ENCODE measurements around the gene ERO1A. TPM values are rescaled to one million over a fixed set of nuclear protein-coding genes. Genes with fewer than 3 reads are reported as not detected.
A peak's percentile ranks its signal among the peaks of the same experiment; 100 is the strongest.

The ERO1A gene
- total and polyA plus RNA-seq, 2 donors (not counting 1 experiment from before 2014, with no cell fraction given), result 12.2 to 29.7 TPM

DNA sequence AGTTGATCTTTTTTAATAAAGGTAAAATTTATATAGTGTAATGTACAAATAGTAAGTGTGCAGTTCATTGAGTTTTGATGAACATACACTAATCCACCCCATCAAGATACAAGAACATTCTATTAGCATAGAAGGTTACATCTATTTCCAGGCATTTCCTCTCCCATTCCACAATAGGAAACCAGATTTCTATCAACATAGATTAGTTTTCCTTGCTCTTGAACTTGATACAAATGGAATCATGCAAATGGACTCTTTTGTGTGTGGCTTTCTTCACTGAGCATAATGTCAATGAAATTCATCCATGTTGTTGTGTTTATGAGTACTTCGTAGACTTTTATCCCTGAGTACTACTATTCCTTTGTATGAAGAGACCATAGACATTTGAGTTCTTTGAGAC lies 45.4 kb upstream of the ERO1A start:
- H3K27ac ChIP-seq (ENCODE audit: low read length in 2 of 2), result no peak overlapping the region
- H3K9ac ChIP-seq (ENCODE audit: low read length), result no peak overlapping the region
- peaks cover 97% of the 10 kb centered on the region for H3K79me2 ChIP-seq (ENCODE audit: control insufficient read depth, insufficient read depth, low read length)
- H3K27ac Mint-ChIP-seq, result peak overlapping the region; percentile 32
- H3K9me3 Mint-ChIP-seq (ENCODE audit: insufficient read depth), result no peaks in the 10 kb centered on the region
- no peaks in the 10 kb centered on the region for H3K27me3 ChIP-seq (replicated peaks in 1 of 4; ENCODE audit: control extremely low read depth in 1 of 4, control insufficient read depth in 3 of 4, insufficient read depth in 4 of 4, low read length in 3 of 4)
- intact Hi-C loops (cut with micrococcal nuclease), result no loop called here
- no peak overlapping the region for H3K4me3 Mint-ChIP-seq
- no peak overlapping the region for H3K4me2 ChIP-seq (replicated peaks; ENCODE audit: low read depth, low read length, poor library complexity, severe bottlenecking)
- H3K27me3 Mint-ChIP-seq, result no peaks in the 10 kb centered on the region
- ATAC-seq (ENCODE audit: low read depth) (no peak), DNase-seq (no peak)
- no CpG with 5 or more reads among the region's 1 CpG for WGBS (ENCODE audit: insufficient coverage)
- TF ChIP-seq, protein P1, sequence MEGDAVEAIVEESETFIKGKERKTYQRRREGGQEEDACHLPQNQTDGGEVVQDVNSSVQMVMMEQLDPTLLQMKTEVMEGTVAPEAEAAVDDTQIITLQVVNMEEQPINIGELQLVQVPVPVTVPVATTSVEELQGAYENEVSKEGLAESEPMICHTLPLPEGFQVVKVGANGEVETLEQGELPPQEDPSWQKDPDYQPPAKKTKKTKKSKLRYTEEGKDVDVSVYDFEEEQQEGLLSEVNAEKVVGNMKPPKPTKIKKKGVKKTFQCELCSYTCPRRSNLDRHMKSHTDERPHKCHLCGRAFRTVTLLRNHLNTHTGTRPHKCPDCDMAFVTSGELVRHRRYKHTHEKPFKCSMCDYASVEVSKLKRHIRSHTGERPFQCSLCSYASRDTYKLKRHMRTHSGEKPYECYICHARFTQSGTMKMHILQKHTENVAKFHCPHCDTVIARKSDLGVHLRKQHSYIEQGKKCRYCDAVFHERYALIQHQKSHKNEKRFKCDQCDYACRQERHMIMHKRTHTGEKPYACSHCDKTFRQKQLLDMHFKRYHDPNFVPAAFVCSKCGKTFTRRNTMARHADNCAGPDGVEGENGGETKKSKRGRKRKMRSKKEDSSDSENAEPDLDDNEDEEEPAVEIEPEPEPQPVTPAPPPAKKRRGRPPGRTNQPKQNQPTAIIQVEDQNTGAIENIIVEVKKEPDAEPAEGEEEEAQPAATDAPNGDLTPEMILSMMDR (IDR thresholded peaks at IDR 0.05), result no peak
- no peak for TF ChIP-seq EZH2 (IDR thresholded peaks at IDR 0.05; ENCODE audit: borderline replicate concordance, insufficient read depth, low read depth, low read length, poor library complexity, severe bottlenecking)
- H3K4me1 Mint-ChIP-seq, result peaks cover 46% of the 10 kb centered on the region
- no peak overlapping the region for H3K4me3 ChIP-seq (ENCODE audit: control extremely low read depth in 1 of 5, extremely low read depth in 1 of 5, insufficient read depth in 1 of 5, low read depth in 2 of 5, low read length in 4 of 5)
- CTCF ChIA-PET, result interaction anchor here (3.8 kb wide), 1 partner anchor 10 kb away, joined by 17 read pairs; the partner anchor contains the start of gene STYX
- peaks cover 22 to 30% of the 10 kb centered on the region in 2 donors for H3K4me1 ChIP-seq (ENCODE audit: control insufficient read depth in 2 of 2, insufficient read depth in 2 of 2, low read length in 2 of 2)
- H3K36me3 ChIP-seq (replicated peaks in 1 of 2; ENCODE audit: control extremely low read depth in 1 of 2, control insufficient read depth in 1 of 2, extremely low read depth in 1 of 2, insufficient read depth in 2 of 2, low read length in 1 of 2), result peaks cover 3 to 4% of the 10 kb centered on the region in 2 experiments
- H2AFZ ChIP-seq (ENCODE audit: insufficient read depth, low read depth, low read length, poor library complexity, severe bottlenecking), result no peak overlapping the region
- POLR2A ChIA-PET, result interaction anchor here (2.4 kb wide), 1 partner anchor 11 kb away, joined by 7 read pairs; the partner anchor contains the start of gene STYX
- peaks cover 6% of the 10 kb centered on the region for H4K20me1 ChIP-seq (ENCODE audit: control insufficient read depth, insufficient read depth, low read length, poor library complexity, severe bottlenecking)
- H3K9me3 ChIP-seq (ENCODE audit: control extremely low read depth in 1 of 3, control insufficient read depth in 2 of 3, insufficient read depth in 1 of 3, low read length in 2 of 3), result no peaks in the 10 kb centered on the region

DNA sequence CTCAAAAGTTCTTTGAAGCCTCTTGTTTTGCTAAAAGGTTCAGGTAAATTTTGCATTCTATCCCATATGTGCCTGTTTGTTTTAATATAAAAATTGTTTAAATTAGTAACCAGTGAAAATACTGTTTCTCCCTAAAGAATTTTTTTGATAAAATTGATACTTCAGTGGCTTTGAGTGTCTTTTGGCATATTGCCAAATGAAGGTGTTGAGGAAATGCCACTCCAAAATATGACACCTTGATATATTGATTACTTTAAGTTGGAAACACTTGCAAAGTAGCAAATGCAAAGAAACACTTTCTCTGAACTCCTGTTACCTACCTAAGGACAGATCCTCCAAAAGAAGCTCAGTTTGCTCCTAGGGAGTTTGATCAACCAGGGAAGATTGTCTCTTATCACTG lies 43.1 kb upstream of the ERO1A start:
- H3K4me1 Mint-ChIP-seq, result peaks cover 56% of the 10 kb centered on the region
- no peak overlapping the region for H3K27ac Mint-ChIP-seq
- CTCF ChIA-PET, result no interaction called here
- Histone ChIP-seq H3K9me3 (ENCODE audit: control extremely low read depth in 1 of 3, control insufficient read depth in 2 of 3, insufficient read depth in 1 of 3, low read length in 2 of 3) (no peaks in the 10 kb centered on the region), H4K20me1 (ENCODE audit: control insufficient read depth, insufficient read depth, low read length, poor library complexity, severe bottlenecking) (peaks cover 6% of the 10 kb centered on the region), H2AFZ (ENCODE audit: insufficient read depth, low read depth, low read length, poor library complexity, severe bottlenecking) (no peak overlapping the region), H3K4me1 (ENCODE audit: control insufficient read depth in 2 of 2, insufficient read depth in 2 of 2, low read length in 2 of 2) (peaks cover 22 to 31% of the 10 kb centered on the region in 2 donors), H3K9ac (ENCODE audit: low read length) (no peak overlapping the region), H3K79me2 (ENCODE audit: control insufficient read depth, insufficient read depth, low read length) (peaks cover 97% of the 10 kb centered on the region), H3K27ac (ENCODE audit: low read length in 2 of 2) (peak overlapping the region in 1 of 2 donors; percentile 30), H3K4me2 (replicated peaks; ENCODE audit: low read depth, low read length, poor library complexity, severe bottlenecking) (no peak overlapping the region), H3K27me3 (replicated peaks in 1 of 4; ENCODE audit: control extremely low read depth in 1 of 4, control insufficient read depth in 3 of 4, insufficient read depth in 4 of 4, low read length in 3 of 4) (no peaks in the 10 kb centered on the region), H3K36me3 (replicated peaks in 1 of 2; ENCODE audit: control extremely low read depth in 1 of 2, control insufficient read depth in 1 of 2, extremely low read depth in 1 of 2, insufficient read depth in 2 of 2, low read length in 1 of 2) (peaks cover 5 to 11% of the 10 kb centered on the region in 2 experiments), H3K4me3 (ENCODE audit: control extremely low read depth in 1 of 5, extremely low read depth in 1 of 5, insufficient read depth in 1 of 5, low read depth in 2 of 5, low read length in 4 of 5) (no peak overlapping the region)
- DNase-seq (no peak), ATAC-seq (ENCODE audit: low read depth) (no peak)
- H3K4me3 Mint-ChIP-seq, result no peak overlapping the region
- intact Hi-C loops (cut with micrococcal nuclease), result no loop called here
- POLR2A ChIA-PET, result no interaction called here
- no peaks in the 10 kb centered on the region for H3K27me3 Mint-ChIP-seq
- TF ChIP-seq, protein P1 (IDR thresholded peaks at IDR 0.05), result no peak
- no peak for TF ChIP-seq EZH2 (IDR thresholded peaks at IDR 0.05; ENCODE audit: borderline replicate concordance, insufficient read depth, low read depth, low read length, poor library complexity, severe bottlenecking)
- no peaks in the 10 kb centered on the region for H3K9me3 Mint-ChIP-seq (ENCODE audit: insufficient read depth)

Measured in B cell (primary cell).